Activated CD8-positive, alpha-beta memory T cell treated with anti-CD3 and anti-CD28 coated beads, Interleukin-2, amount 50 U/mL, for 48 hours (primary cell): Measurements from ENCODE around the gene USP37.
A peak's percentile ranks its signal among the peaks of the same experiment; 100 is the strongest.

Experiments used
- DNase-seq: peaks from one replicate; pipeline ENCODE4 v3.0.0-alpha.2; 2020

The USP37 gene

GRCh38 chr2:218427741-218428140, 140.4 kb downstream of the USP37 start:
- DNase-seq: no peak

- DNase-seq: no peak
Measured at GRCh38 chr2:218425531-218425930, 142.6 kb downstream of the USP37 start.

GRCh38 chr2:218423584-218423983, 144.6 kb downstream of the USP37 start:
- DNase-seq: no peak

- DNase-seq: no peak
Measured at GRCh38 chr2:218422403-218423086, 145.6 kb downstream of the USP37 start.

GRCh38 chr2:218421027-218421426, 147.1 kb downstream of the USP37 start:
- DNase-seq: no peak

- no peak for DNase-seq
Measured at GRCh38 chr2:218419630-218420216, 148.4 kb downstream of the USP37 start.

GRCh38 chr2:218418717-218419458, 149.3 kb downstream of the USP37 start, which contains the start of gene VIL1:
Gene VIL1, plus strand, starts transcription at chr2:218419123. Its CDS starts 4,656 bp downstream, at chr2:218423779.
- DNase-seq: no peak

GRCh38 chr2:218418321-218418716, 149.8 kb downstream of the USP37 start:
- no peak for DNase-seq

GRCh38 chr2:218407717-218408116, 160.4 kb downstream of the USP37 start:
- DNase-seq: no peak

GRCh38 chr2:218406949-218407618, 161.1 kb downstream of the USP37 start:
- peak; percentile 78 for DNase-seq

GRCh38 chr2:218406209-218406948, 161.8 kb downstream of the USP37 start:
- peak; percentile 95 for DNase-seq

GRCh38 chr2:218405746-218406208, 162.4 kb downstream of the USP37 start:
- peak; percentile 61 for DNase-seq

- DNase-seq: no peak
Measured at GRCh38 chr2:218405086-218405745, 162.9 kb downstream of the USP37 start.

- no peak for DNase-seq
Measured at GRCh38 chr2:218404351-218405085, 163.6 kb downstream of the USP37 start.

- no peak for DNase-seq
Measured at GRCh38 chr2:218403810-218404209, 164.3 kb downstream of the USP37 start.

GRCh38 chr2:218402911-218403411, 165.2 kb downstream of the USP37 start:
- DNase-seq: no peak

GRCh38 chr2:218402491-218402901, 165.7 kb downstream of the USP37 start:
- no peak for DNase-seq

GRCh38 chr2:218401890-218402289, 166.3 kb downstream of the USP37 start:
- no peak for DNase-seq

GRCh38 chr2:218400930-218401881, 166.9 kb downstream of the USP37 start:
- DNase-seq: no peak
